Esophagus mucosa (tissue), 1 donor: ENCODE results near the gene PCGF3. TPM values are rescaled to one million over a fixed set of nuclear protein-coding genes. Genes with fewer than 3 reads are reported as not detected.
"Not testable (repeated sequence)": the region's sequence is repeated elsewhere in the genome, so short reads cannot be mapped to it uniquely, and the experiment has no call there.

ENCODE experiments used
- ATAC-seq: fragments of 200-7000 bp; cut with Tn5 transposase; one replicate; pipeline ENCODE4 v1.9.1; 2020
- total RNA-seq: library from RNA; stranded (reverse); gene quantifications from one replicate; pipeline ENCODE4 v1.2.4, GENCODE V29; 2023
- donor health status: DM: yes; HTN: yes; CAD: no.

Gene PCGF3
- total RNA-seq, 1 donor from 2014 or later = 30.5 TPM

DNA sequence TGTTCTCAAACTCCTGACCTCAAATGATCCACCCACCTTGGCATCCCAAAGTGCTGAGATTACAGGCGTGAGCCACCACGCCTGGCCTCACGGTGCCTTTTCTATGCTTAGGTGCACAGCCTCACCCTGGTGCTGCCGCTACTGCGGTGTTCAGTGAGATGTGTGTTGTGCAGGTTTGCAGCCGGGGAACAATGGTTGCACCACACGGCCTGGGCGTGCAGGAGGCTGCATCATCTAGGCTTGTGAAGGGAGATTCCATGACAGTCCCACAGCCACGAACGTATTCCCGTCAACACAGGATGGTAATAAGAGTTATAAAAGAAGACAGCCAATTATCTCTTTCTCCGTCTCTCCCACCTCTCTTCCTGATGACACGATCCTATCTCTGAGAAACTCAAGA lies 98.3 kb downstream of the PCGF3 start:
- ATAC-seq = no peak

DNA sequence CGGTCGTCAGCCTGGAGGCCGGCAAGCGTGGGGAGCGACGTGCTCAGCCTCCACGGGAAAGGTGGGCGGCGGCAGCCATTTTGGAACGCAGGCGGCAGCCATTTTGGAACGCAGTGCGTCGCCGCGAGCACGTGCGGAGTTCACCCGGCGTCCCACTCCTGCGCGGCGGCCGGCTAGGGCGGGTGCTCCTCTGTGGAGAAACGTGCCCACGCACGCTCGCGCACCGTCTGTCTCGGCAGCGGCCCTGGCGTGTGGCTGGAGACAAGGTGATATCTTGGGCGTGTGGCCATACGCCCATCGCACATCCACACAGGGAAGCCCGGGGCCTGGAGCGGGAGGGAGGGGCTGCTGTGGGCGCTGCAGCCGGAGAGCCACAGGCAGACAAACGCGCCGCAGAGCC lies 99.2 kb downstream of the PCGF3 start:
- no peak for ATAC-seq

DNA sequence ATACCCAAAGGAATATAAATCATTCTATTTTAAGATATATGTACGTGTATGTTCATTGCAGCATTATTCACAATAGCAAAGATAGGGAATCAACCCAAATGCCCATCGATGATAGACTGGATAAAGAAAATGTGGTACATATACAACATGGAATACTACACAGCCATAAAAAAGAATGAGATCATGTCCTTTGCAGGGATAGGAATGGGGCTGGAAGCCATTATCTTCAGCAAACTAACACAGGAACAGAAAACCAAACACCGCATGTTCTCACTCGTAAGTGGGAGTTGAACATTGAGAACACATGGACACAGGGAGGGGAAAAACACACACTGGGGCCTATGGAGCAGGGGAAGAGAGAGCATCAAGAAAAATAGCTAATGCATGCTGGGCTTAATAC lies 101.3 kb downstream of the PCGF3 start:
- ATAC-seq = not testable (repeated sequence)

DNA sequence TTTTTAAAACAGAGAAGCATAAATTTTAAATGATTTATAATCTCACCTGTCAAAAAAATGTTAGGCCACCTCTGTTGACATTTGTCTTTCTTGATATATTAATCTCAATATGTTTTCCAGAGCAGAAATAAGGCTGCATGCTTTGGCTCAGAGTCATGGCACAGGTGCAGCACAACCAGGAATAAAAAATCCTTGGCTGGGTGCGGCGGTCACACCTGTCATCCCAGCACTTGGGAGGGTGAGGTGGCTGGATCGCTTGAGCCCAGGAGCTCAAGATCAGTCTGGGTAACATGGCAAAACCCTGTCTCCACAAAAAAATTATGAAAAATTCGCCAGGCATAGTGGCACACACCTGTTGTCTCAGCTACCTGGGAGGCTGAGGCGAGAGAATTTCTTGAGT lies 102.2 kb downstream of the PCGF3 start:
- peak; percentile 86 for ATAC-seq

DNA sequence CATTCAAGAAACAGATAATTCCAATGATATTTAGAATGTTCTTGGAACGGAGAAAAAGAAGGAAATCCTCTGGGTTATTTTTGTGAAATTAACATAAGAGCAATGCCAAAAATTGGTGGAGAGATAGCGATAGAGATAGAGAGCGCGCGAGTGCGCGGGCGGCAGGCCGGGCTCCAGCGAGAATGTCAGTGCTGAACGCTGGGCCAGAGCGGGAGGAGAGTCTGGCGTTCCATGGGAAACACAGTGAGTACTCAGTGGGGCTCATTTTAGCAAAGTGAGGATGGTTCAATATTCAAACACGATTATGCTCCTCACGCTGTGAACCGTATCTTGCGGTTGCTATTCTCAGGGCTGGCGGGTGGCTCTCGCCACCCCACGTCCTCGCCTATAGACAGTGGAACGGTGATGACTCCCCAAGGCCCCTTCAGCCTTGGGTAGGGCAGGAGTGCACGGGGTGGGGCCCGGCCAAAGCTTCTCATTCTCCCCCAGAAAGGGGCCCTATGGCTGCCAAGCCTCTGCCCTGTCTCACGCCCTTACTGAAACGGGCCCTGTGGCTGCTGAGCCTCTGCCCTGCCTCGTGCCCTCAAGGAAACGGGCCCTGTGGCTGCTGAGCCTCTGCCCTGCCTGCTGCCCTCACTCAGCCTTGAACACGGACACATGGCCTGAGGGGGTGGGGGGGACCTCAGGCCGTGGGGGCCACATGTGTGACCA lies 103.4 kb downstream of the PCGF3 start:
- ATAC-seq = peak; percentile 19

DNA sequence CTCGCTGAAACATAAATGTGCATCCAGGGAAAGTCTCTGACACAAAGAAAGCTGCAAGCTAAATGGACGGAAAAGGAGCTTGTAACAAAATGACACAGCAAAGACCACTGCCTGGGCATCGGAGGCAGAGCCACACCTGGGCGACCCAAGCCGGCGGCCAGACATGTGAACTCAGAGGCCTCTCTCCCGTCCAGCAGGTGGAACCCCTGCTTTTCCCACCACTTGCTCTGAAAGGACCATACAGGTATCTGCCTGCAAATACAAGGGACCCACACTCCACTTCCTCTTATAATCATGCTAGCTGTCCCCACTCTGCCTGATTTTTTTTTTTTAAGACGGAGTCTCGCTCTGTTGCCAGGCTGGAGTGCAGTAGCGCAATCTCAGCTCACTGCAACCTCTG lies 108.3 kb downstream of the PCGF3 start:
- ATAC-seq = no peak

DNA sequence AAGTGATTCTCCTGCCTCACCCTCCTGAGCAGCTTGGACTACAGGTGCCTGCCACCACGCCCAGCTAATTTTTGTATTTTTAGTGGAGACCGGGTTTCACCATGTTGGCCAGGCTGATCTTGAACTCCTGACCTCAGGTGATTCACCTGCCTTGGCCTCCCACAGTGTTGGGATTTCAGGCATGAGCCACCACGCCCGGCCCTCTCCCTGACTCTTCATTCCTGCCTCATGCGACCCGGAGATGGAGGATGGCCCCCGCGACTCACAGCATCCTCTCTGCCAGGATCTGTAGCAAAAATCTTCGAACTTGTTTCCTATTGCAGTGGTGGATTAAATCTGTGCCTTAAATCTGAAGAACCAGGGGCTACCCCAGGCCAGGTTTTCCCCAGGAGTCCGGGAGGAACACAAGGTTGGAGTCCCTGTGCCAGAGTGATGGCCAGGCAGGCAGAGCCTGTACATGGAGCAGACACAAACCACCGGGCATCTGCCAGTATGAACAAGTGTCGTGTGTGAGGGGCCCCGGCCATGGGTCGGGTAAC lies 108.7 kb downstream of the PCGF3 start:
- peak; percentile 39 for ATAC-seq

DNA sequence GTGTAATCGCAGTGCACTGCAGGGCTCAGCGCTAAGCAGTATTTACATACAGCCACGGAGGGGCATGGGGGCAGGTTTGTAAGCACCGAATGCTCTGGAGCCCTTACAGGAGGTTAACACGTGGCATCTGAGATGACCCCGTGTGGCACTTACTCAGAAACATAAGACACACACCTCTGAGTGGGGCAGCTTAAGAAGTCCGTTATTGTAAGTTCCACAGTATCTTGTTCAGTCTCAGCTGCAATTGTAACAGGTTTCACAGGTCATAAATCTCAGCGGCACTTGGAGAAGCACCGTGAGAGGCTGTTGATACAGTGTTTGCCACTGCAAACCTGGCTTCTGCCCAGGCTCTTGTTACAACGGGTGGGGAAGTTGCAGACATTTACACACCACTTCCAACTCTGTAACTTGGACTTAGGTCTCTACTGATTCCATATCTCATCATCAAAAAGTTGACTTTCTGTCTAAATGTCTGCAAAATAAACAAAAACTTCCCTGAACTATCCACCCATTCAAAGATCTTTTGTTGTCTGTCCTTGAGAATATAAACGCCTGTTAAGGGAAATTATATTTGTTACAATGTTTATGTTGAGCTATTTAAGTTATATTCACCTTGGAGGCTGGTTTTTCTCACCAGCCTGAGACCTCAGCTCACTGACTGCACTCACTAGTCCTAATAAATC lies 110.0 kb downstream of the PCGF3 start:
- ATAC-seq = peak; percentile 35

DNA sequence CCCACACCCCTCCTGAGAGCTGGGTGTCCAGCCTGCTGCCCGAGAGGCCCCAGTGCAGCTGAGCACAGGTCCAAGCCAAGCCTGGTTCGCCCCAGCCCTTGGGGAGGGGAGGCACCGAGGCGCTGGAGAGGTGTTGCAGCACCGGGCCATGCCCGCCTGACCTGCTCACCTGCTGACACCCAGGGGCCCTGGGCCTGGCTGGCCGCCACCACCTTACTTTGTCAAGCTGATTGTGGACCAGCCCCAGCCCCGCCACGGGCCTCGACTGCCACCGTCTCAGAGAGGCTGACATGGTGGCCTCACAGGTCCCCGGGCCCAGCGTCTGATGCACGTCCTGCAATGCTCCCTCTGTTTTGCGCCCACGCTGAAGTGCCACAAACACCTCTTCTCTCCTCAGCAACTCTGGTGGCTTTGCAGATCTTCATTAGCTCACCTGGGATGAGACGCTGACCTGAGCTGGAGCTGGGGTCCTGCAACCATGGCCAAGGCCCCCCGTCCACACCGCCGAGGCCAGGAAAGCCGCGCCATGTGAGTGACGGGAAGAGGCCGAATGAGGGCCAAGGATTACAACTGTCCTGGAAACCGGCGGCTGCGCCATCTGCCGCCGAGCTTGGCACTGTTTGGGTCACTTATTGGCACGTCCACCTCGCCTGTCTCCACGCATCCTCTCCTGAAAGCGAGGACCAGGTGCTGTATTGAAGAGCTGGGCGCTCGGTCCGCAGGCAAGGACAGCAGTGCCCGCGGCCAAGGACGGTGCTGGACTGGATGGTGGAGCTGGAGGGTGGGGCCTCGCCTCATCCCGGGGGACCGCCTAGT lies 112.7 kb downstream of the PCGF3 start:
- no peak for ATAC-seq

DNA sequence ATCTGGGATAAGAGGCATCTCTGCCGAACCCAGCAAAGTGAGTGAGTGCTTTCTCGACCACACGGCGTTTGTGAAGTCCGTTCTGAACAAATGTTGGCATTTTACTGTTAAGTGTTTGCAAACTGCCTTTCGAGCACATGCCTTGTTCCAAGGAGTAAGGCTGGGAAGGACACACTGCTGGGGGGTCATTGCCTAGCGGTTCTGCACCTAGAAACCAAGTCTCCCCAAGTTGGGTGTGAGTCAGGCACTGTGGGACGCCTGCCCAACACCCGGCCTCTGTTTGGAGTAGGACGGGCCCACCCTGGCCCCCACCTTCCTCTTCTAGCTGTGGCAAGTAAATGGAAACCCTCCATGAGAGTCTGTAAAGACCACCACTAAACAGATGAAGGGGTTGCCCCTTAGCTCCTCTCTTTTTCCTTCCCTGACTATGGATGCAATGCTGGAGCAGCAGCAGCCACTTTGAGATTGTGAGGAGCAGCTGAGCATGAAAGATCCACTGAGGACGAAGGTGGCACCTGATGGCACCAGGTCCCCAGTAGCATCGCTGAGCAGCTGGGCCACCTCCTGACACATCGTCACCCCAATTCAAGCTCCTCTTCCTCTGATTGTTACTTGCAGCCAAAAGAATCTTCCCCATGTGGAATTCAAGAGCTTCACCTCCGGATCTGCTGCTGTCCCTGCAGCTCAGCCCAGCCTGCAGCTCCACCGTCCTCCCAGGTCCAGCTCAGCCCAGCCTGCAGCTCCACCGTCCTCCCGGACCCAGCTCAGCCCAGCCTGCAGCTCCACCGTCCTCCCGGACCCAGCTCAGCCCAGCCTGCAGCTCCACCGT lies 114.0 kb downstream of the PCGF3 start:
- no peak for ATAC-seq

Other genes starting within 250 kb of the PCGF3 start
- gene ZNF721, start 206.7 kb upstream of the PCGF3 start, total RNA-seq = 12.8 TPM
- gene PIGG, start 206.6 kb upstream of the PCGF3 start, total RNA-seq = 29.1 TPM
- not detected for gene TMEM271, start 129.5 kb upstream of the PCGF3 start, total RNA-seq
- 0.88 TPM for gene PDE6B, start 80.3 kb upstream of the PCGF3 start, total RNA-seq
- 344 TPM for gene ATP5ME, start 31.6 kb upstream of the PCGF3 start, total RNA-seq
- gene MYL5, start 31.3 kb upstream of the PCGF3 start, total RNA-seq = 22.2 TPM
- 2.7 TPM for gene SLC49A3, start 16.7 kb upstream of the PCGF3 start, total RNA-seq
- 0.92 TPM for gene CPLX1, start 120.3 kb downstream of the PCGF3 start, total RNA-seq
- gene GAK, start 226.5 kb downstream of the PCGF3 start, total RNA-seq = 69.1 TPM
- gene TMEM175, start 226.6 kb downstream of the PCGF3 start, total RNA-seq = 11.2 TPM